Activated naive CD8-positive, alpha-beta T cell treated with anti-CD3 and anti-CD28 coated beads, Interleukin-2, amount 50 U/mL, for 16 hours (primary cell): ENCODE results near the gene SLC25A42.
"Not testable (repeated sequence)": the region's sequence is repeated elsewhere in the genome, so short reads cannot be mapped to it uniquely, and the experiment has no call there.

Experiments used
- DNase-seq: peaks from one replicate; pipeline ENCODE4 v3.0.0-alpha.2; 2020; ENCODE audit warnings: low read depth, low spot score

SLC25A42 gene

DNA sequence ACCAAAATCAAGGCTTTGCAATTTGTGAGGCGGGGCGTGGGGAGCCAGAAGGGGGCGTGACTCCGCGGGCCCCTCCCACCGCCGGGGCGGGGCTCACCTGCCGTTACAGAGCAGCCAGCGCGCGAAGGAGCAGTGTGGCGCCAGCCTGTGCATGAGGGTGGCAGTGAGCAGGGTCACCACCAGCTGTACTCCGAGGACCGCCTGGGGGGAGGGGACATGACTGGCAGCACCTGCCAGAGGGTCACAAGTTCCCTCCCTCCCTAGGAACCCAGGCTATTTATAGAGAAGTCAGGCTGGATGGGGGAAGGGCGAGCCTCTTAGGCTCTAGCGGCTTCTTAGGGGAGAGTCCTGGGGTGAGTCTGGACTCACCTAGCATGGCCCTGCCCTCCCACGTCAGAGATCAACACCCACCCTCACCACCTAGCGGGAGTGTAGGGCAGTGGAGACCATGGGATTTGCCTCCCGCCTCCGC lies 70.9 kb downstream of the SLC25A42 start:
- peak; percentile 14 for DNase-seq

DNA sequence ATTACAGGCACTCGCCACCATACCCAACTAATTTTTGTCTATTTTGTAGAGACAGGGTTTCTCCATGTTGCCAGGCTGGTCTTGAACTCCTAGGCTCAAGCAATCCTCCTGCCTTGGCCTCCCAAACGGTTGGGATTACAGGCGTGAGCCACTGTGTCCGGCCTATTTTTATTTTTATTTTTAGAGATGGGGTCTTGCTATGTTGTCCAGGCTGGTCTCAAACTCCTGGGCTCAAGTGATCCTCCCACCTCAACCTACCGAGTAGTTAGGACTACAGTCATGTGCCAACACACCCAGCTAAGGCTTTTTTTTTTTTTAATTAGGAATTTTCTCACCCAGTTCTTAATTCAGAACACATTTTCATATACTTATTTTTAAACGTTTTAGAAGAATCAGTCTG lies 71.9 kb downstream of the SLC25A42 start:
- DNase-seq = not testable (repeated sequence)

- DNase-seq = no peak
Measured at GRCh38 chr19:19137556-19138108, 73.8 kb downstream of the SLC25A42 start.

- peak; percentile 95 for DNase-seq
Measured at GRCh38 chr19:19138109-19138981, 74.6 kb downstream of the SLC25A42 start, which contains the start of gene TMEM161A. Gene TMEM161A (minus strand): TSS chr19:19138478. CDS start chr19:19138428, 50 bp downstream.

DNA sequence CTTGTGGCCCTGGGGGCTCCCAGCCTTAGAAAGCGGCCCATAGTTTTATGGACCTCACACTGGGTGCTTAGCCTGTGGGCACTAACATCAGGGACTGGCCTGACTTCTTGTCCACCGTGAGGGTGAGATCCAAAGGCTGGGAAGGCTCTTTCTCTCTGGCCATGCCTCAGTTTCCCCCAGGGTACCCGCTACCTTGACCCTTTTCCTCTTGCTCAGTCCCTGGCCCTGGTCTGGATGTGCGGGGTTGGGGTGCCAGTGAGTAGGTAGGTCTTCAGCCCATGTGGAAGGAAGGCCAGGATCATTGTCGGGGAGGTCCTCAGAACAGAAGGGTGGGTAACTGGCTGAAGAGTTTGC lies 76.1 kb downstream of the SLC25A42 start:
- DNase-seq = no peak

- DNase-seq = no peak
Measured at GRCh38 chr19:19140476-19140875, 76.7 kb downstream of the SLC25A42 start.

DNA sequence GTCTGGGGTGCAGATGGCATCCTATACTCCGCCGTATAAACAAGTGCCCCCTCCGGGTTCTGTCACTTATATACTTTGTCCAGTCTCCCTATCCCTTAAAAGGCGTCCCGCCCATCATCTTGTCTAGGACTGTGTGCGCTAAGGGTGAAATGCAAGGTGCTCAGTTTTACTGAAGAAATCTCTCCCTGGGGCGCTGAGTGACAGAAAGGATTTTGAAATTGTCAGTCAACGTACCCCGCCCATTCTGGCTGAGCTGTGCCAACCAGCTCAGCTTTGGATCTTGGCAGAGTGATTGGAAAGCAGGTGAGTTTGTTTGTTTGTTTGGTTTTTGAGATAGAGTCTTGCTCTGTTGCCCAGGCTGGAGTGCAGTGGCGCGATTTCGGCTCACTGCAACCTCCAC lies 78.6 kb downstream of the SLC25A42 start:
- DNase-seq = no peak

DNA sequence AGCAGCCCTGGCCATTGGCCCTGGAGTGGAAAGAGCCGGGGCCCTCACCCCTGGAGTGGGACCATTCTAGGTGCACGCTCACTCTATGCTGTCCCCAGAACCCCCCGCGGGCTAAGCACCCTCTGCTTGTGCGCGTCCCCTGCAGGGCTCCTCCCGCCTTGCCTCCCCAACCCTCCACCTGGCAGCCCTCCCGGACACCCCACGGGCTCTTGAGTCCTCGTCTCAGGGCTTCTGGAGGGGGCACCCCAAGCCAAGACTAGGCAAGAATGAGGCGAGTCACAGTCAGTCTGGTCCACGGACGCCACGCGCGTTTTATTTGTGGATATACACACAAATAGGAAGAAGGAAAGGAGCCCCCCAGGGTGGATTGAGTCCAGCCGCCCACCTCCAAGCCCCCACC lies 81.5 kb downstream of the SLC25A42 start:
- no peak for DNase-seq

DNA sequence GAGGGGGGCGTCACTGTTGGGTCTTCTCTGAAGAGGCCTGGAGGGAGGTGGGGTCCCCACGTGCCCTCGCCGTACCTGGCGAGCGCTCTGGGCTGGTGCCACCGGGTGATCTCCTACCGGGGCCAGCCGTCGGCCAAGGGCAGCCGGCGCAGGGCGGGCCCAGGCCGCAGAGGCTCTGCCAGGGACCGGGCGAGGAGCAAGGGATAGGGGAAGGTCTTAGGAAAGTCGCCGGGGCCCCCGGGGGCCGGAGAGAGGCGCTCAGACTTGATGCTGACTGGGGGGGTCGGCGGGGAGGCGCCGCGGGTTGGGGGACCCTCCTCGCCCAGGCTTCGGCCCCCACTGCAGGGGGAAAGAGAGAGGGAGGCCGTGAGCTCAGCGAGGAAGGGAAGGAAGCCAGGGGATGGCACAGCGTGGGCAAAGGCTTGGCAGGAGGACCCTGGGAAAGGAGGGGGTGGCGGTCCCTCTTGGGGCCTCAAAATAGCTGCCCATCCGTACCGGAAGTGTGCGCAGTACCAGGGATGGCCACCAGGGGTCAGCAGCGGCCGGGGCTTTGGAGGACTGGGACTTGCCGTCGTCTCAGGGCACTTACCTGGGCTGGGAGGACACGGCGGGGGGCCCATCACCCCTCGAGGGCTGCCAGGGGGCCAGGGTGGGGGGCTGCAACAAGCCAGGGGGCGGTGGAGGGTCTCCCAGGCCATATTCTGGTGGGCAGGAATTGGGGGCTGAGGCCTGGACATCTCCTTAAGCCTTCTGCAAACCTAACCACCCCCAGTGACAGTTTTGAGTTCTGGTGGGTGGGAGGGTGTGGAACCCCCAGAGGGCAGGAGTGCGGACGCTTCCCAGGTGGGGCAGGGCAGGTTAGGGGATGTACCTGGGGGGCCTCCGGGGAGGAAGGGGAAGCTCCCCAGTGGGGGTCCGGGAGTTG lies 82.2 kb downstream of the SLC25A42 start:
- DNase-seq = peak; percentile 67

- no peak for DNase-seq
Measured at GRCh38 chr19:19146865-19147264, 83.1 kb downstream of the SLC25A42 start.

- DNase-seq = no peak
Measured at GRCh38 chr19:19147344-19147743, 83.5 kb downstream of the SLC25A42 start.

- DNase-seq = not testable (repeated sequence)
Measured at GRCh38 chr19:19148504-19148903, 84.7 kb downstream of the SLC25A42 start.

DNA sequence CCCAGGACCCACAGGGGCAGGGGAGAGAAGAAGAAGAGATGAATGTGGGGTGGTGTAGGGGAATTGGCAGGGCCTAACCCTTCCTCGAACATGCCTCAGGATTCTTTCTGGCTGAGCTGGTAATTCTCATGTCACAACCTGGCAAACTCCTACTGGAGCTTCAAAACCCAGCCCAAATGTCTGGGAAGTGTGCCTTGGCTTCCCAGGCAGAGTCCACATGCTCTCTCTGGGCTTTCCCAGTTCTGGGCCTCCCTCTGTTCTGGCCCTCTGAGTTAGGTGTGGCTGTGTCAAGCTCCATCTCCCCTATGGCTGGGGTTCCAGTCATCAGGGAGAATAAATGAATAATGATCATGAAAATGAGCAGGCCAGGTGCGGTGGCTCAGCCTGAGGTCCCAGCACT lies 85.6 kb downstream of the SLC25A42 start:
- DNase-seq = no peak

- no peak for DNase-seq
Measured at GRCh38 chr19:19151418-19151817, 87.6 kb downstream of the SLC25A42 start.

- no peak for DNase-seq
Measured at GRCh38 chr19:19152668-19153384, 89.0 kb downstream of the SLC25A42 start.

GRCh38 chr19:19154768-19155494 lies 91.1 kb downstream of the SLC25A42 start:
- no peak for DNase-seq

DNA sequence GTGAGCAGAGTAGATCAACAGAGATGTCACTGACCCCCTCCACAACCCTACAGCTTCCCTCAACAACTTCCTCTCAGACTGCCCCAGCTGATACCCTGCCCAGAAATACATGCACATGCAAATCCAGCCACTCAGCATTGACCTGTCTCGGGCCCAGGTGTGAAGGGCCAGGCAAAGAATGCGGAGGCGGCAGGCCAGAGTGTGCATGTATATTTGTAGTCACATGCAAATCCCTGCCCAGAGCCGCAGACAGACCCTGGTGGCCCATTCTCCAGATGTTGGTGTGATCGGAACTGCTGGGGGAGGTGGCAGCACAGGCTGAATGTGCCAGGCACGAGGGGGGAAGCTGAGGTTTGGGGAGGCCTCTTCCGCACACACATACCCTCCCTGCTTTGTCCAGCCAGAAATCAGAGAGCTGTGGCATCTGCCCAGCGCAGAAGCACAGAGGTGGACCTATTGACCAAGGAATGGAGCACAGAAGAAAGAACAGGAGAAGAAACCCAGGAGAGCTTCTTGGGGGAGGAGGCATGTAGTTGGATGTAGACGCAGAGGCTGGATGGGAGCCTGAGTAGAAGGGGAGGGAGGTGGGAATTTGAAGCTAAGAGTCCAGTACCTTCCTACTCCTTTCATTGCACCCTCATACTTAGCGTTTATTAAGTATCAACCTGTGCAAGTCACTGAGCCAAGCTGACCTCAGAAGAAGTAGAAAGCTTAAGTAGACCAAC lies 91.9 kb downstream of the SLC25A42 start:
- no peak for DNase-seq

- no peak for DNase-seq
Measured at GRCh38 chr19:19157808-19158207, 94.0 kb downstream of the SLC25A42 start.

DNA sequence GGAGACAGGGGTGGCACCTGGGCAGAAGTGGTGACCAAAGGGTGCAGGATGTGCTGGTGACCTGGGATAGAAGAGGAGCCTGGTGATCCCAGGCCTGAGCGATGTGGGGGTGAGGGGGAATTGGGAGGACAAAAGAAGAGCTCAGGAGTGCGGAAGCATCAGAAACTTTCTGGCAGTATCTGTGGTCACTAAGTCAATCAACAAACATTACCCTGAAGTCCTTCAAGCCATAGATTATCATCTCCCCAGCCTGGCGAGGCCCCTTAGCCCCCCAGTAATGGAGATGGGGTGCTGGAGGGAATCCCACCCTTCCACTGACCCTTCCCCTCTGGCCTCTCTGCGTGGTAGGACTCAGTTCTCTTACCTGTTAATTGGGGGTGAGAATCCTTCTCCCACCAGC lies 95.7 kb downstream of the SLC25A42 start:
- DNase-seq = no peak

- DNase-seq = no peak
Measured at GRCh38 chr19:19160461-19161035, 96.8 kb downstream of the SLC25A42 start.
